ENCODE measurements around the gene KRT16. TPM values are rescaled to one million over a fixed set of nuclear protein-coding genes. Genes with fewer than 3 reads are reported as not detected.

The KRT16 gene
- total RNA-seq, 1 experiment from 2014 or later = not detected

GRCh38 chr17:41638194-41638593 lies 25.6 kb upstream of the KRT16 start:
- no peak overlapping the region for H2BK12ac ChIP-seq (ENCODE audit: insufficient read length, low read depth, low read length)
- H3K79me1 ChIP-seq (ENCODE audit: insufficient read depth, low read depth, low read length, poor library complexity, severe bottlenecking) = no peaks in the 10 kb centered on the region
- H2BK120ac ChIP-seq (ENCODE audit: low read depth, low read length, poor library complexity, severe bottlenecking) = no peak overlapping the region
- DNase-seq = no peak
- H4K8ac ChIP-seq (replicated peaks; ENCODE audit: insufficient read length, low read depth, low read length) = no peak overlapping the region
- TF ChIP-seq CTCF (conservative IDR thresholded peaks at IDR 0.05) = no peak
- no peaks in the 10 kb centered on the region for H3K79me2 ChIP-seq (ENCODE audit: insufficient read depth, low read length)
- no peaks in the 10 kb centered on the region for H3K27me3 ChIP-seq (ENCODE audit: insufficient read depth, low read length)
- H3K27ac ChIP-seq (ENCODE audit: insufficient read length, low read depth, low read length) = no peak overlapping the region
- no peak overlapping the region for H4K5ac ChIP-seq (ENCODE audit: insufficient read length, low read depth, low read length)
- Mint-ChIP-seq H3K9me3 (no peaks in the 10 kb centered on the region), H3K4me1 (peaks cover 9 to 15% of the 10 kb centered on the region in 2 experiments), H3K27me3 (ENCODE audit: low read depth) (no peaks in the 10 kb centered on the region; the same call in 1 of the 2 replicates), H3K36me3 (ENCODE audit: insufficient read depth in 1 of 3, low read depth in 3 of 3) (no peaks in the 10 kb centered on the region), H3K4me3 (no peak overlapping the region), H3K27ac (peak overlapping the region in 1 of 3 experiments; percentile 40; a peak in 1 of 7 replicates)
- H3T11ph ChIP-seq (ENCODE audit: low read length) = no peak overlapping the region
- no peak overlapping the region for H4K91ac ChIP-seq (ENCODE audit: insufficient read length, low read depth, low read length)
- no peak overlapping the region for H3K56ac ChIP-seq (ENCODE audit: insufficient read length, low read depth, low read length)
- no peak overlapping the region for H3K4ac ChIP-seq (ENCODE audit: low read depth, low read length)
- H3K18ac ChIP-seq (ENCODE audit: insufficient read length, low read depth, low read length) = no peak overlapping the region
- no peak overlapping the region for H2AFZ ChIP-seq (ENCODE audit: low read length)
- H3K9ac ChIP-seq (ENCODE audit: extremely low read depth, insufficient read length, low read length) = no peak overlapping the region
- H3K4me1 ChIP-seq (ENCODE audit: insufficient read depth, low read length) = no peaks in the 10 kb centered on the region
- no peaks in the 10 kb centered on the region for H4K20me1 ChIP-seq (ENCODE audit: control insufficient read depth, insufficient read depth, insufficient read length)
- H2BK15ac ChIP-seq (ENCODE audit: low read depth, low read length) = no peak overlapping the region
- no peaks in the 10 kb centered on the region for H3K9me3 ChIP-seq (ENCODE audit: control insufficient read depth, low read depth, low read length)
- no peak overlapping the region for H2BK20ac ChIP-seq (ENCODE audit: low read depth, low read length, poor library complexity, severe bottlenecking)
- WGBS (ENCODE audit: extremely low coverage, insufficient read length, low lambda C conversion rate) = no CpG with 5 or more reads among the region's 5 CpGs
- no peak overlapping the region for H3K4me2 ChIP-seq (ENCODE audit: insufficient read depth, insufficient read length, low read length)
- H3K23ac ChIP-seq (ENCODE audit: insufficient read length, low read depth, low read length) = no peak overlapping the region
- H3K14ac ChIP-seq (ENCODE audit: insufficient read depth, low read length) = no peak overlapping the region
- H3K23me2 ChIP-seq (ENCODE audit: insufficient read length, low read depth, low read length, poor library complexity, severe bottlenecking) = no peaks in the 10 kb centered on the region
- H2AK5ac ChIP-seq (ENCODE audit: insufficient read length, low read length) = no peak overlapping the region
- H2BK5ac ChIP-seq (ENCODE audit: insufficient read length, low read length) = no peak overlapping the region
